ENCODE results near the gene LURAP1L. TPM values are rescaled to one million over a fixed set of nuclear protein-coding genes. Genes with fewer than 3 reads are reported as not detected.

The LURAP1L gene
- total and polyA plus RNA-seq, 3 donors from 2014 or later, result 0.31 to 3.0 (median 0.74) TPM

DNA sequence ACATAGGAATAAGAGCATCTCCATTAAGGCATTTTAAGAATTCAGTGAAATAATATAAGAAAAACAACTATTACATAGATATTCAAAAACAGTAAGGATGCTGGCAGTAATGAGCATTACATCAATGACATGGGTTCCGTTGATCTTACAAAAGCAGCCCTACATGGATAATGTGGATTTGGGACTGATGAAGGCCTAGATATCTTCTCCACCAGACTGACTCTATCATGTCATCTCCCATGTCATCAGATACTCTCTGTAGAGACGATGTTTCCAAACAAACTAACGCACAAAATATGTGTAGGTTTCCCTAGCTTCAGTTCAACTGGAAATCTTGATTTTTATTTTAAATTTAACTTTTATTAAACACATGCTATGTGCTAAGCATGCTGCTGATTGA, 3.6 kb downstream of the LURAP1L start:
- 91% methylated on average over 3 of the region's 3 CpGs for whole genome bisulfite sequencing, 2 donors
- Histone ChIP-seq H3K27ac (no peak overlapping the region), H3K4me1 (no peaks in the 10 kb centered on the region), H3K9me3 (no peaks in the 10 kb centered on the region), H3K27me3 (no peaks in the 10 kb centered on the region), H3K4me3 (no peak overlapping the region), H3K36me3 (ENCODE audit: low read depth, missing control alignments) (no peaks in the 10 kb centered on the region)
- DNase-seq, result no peak
- no peak for TF ChIP-seq POLR2A (IDR thresholded peaks at IDR 0.05)
- TF ChIP-seq, protein P1, sequence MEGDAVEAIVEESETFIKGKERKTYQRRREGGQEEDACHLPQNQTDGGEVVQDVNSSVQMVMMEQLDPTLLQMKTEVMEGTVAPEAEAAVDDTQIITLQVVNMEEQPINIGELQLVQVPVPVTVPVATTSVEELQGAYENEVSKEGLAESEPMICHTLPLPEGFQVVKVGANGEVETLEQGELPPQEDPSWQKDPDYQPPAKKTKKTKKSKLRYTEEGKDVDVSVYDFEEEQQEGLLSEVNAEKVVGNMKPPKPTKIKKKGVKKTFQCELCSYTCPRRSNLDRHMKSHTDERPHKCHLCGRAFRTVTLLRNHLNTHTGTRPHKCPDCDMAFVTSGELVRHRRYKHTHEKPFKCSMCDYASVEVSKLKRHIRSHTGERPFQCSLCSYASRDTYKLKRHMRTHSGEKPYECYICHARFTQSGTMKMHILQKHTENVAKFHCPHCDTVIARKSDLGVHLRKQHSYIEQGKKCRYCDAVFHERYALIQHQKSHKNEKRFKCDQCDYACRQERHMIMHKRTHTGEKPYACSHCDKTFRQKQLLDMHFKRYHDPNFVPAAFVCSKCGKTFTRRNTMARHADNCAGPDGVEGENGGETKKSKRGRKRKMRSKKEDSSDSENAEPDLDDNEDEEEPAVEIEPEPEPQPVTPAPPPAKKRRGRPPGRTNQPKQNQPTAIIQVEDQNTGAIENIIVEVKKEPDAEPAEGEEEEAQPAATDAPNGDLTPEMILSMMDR (IDR thresholded peaks at IDR 0.05), result no peak
- intact Hi-C loops (cut with DNase I; ENCODE audit: low total_unique reads), result no loop called here

DNA sequence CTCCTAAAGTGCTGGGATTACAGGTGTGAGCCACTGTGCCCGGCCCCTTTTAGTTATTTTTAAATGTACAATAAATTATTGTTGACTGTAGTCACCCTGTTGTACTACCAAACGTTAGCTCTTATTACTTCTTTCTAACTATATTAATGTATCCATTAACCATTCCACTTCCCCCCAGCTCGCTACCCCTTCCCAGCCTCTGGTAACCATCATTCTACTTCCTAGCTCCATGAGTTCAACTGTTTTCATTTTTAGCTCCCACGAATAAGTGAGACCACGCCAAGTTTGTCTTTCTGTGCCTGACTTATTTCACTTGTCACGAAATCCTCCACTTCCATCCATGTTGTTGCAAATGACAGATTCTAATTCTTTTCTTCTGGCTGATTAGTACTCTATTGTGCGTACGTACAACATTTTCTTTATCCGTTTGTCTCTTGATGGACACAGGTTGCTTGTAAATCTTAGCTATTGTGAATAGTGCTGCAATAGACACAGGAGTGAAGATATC, 6.5 kb downstream of the LURAP1L start:
- no peaks in the 10 kb centered on the region for H3K36me3 ChIP-seq (ENCODE audit: low read depth, missing control alignments)
- 64 to 78% methylated on average over 9 of the region's 9 CpGs for WGBS, 2 donors
- TF ChIP-seq, protein P1 (IDR thresholded peaks at IDR 0.05), result no peak
- no peak for TF ChIP-seq POLR2A (IDR thresholded peaks at IDR 0.05)
- H3K4me1 ChIP-seq, result no peaks in the 10 kb centered on the region
- intact Hi-C loops (cut with DNase I; ENCODE audit: low total_unique reads), result no loop called here
- no peak overlapping the region for H3K27ac ChIP-seq
- no peak for DNase-seq
- no peaks in the 10 kb centered on the region for H3K27me3 ChIP-seq
- no peaks in the 10 kb centered on the region for H3K9me3 ChIP-seq
- H3K4me3 ChIP-seq, result no peak overlapping the region

DNA sequence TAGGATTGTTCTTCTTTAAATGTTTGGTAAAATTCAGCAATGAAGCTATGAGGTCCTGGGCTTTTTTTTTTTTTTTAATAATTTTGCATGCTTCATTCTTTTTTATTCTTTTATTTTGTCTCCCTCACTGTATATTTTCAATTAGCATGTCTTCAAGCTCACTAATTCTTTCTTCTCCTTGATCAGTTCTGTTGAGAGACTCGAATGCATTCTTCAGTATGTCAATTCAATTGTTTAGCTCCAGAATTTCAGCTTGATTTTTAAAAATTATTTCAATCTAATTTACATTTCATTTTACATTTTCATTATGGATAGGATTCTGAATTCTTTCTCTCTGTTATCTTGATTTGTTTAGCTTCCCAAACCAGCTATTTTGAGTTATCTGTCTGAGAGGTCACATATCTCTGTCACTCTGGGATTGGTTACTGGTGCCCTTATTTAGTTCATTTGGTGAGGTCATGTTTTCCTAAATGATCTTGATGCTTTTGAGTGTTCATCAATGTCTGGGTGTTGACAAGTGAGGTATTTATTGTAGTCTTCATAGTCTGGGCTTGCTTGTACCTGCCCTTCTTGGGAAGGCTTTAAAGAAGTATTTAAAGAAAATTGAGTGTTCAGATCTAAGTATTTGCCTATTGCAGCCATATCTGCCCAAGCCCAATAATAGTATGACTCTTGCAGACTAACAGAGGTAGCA, 9.1 kb downstream of the LURAP1L start:
- TF ChIP-seq, protein P1 (IDR thresholded peaks at IDR 0.05), result no peak
- TF ChIP-seq POLR2A (IDR thresholded peaks at IDR 0.05), result no peak
- no peaks in the 10 kb centered on the region for H3K36me3 ChIP-seq (ENCODE audit: low read depth, missing control alignments)
- no peaks in the 10 kb centered on the region for H3K4me1 ChIP-seq
- no peaks in the 10 kb centered on the region for H3K27me3 ChIP-seq
- intact Hi-C loops (cut with DNase I; ENCODE audit: low total_unique reads), result no loop called here
- no peak for DNase-seq
- H3K9me3 ChIP-seq, result no peaks in the 10 kb centered on the region
- no peak overlapping the region for H3K4me3 ChIP-seq
- 93% methylated on average over 1 of the region's 1 CpG for WGBS, 2 donors
- H3K27ac ChIP-seq, result no peak overlapping the region

- no peak for DNase-seq
- Histone ChIP-seq H3K27me3 (no peaks in the 10 kb centered on the region), H3K36me3 (ENCODE audit: low read depth, missing control alignments) (no peaks in the 10 kb centered on the region), H3K4me3 (no peak overlapping the region), H3K4me1 (no peaks in the 10 kb centered on the region), H3K9me3 (no peaks in the 10 kb centered on the region), H3K27ac (no peak overlapping the region)
- no peak for TF ChIP-seq POLR2A (IDR thresholded peaks at IDR 0.05)
- TF ChIP-seq, protein P1 (IDR thresholded peaks at IDR 0.05), result no peak
- 84 to 90% methylated on average over 6 of the region's 6 CpGs for whole genome bisulfite sequencing, 2 donors
- intact Hi-C loops (cut with DNase I; ENCODE audit: low total_unique reads), result no loop called here
Observed at GRCh38 chr9:12784461-12785259, 9.8 kb downstream of the LURAP1L start.
